Caco-2 (cell line): ENCODE results near the gene SALL3. TPM values are rescaled to one million over a fixed set of nuclear protein-coding genes. Genes with fewer than 3 reads are reported as not detected.

Experiments used
- BruUV-seq: library from RNA; stranded (reverse); fragments of 400-500 nt; replicated peaks from 2 replicates; lab custom pipeline; 2021; lab: Mats Ljungman, UMichigan
- CTCF ChIA-PET: fragments of 300-600 bp; sonication (Branson Sonifier 250); formaldehyde crosslinking; loops from one replicate; lab custom pipeline; 2022; ENCODE audit warnings: antibody characterized with exemption; lab: Charles Lee
- POLR2A ChIA-PET: fragments of 300-600 bp; sonication (Branson Sonifier 250); formaldehyde crosslinking; loops from one replicate; lab custom pipeline; 2022; ENCODE audit warnings: antibody characterized with exemption; lab: Charles Lee
- DNase-seq, 2 experiments: peaks; one replicate each; pipeline versions ENCODE4 v3.0.0 to v3.0.0-alpha.2; 2020 to 2022
- H3K27me3 ChIP-seq: replicated peaks from 2 replicates; pipeline ENCODE4 v1.6.0; 2011; ENCODE audit warnings: low read length; ENCODE audit not compliant: control insufficient read depth, insufficient read depth
- H3K36me3 ChIP-seq: 2 replicates; pipeline ENCODE4 v1.5.1; 2011; ENCODE audit warnings: low read length; ENCODE audit not compliant: control insufficient read depth, insufficient read depth
- H3K4me1 ChIP-seq: fragments of 250-450 bp; sonication (Bioruptor Pico); 2 replicates; pipeline ENCODE4 v1.5.1; 2020; ENCODE audit warnings: mild to moderate bottlenecking
- H3K4me3 ChIP-seq: 2 replicates; pipeline ENCODE4 v1.5.1; 2011; ENCODE audit warnings: low read depth, mild to moderate bottlenecking, control low read depth, low read length
- H3K9me3 ChIP-seq: fragments of 250-450 bp; sonication (Bioruptor Pico); 2 replicates; pipeline ENCODE4 v1.5.1; 2020; ENCODE audit warnings: mild to moderate bottlenecking, moderate library complexity
- H3K27ac Mint-ChIP-seq: one replicate; pipeline ENCODE4 v1.8.0; 2022; ENCODE audit warnings: mixed read lengths; ENCODE audit not compliant: unreplicated experiment
- H3K27me3 Mint-ChIP-seq: one replicate; pipeline ENCODE4 v1.8.0; 2022; ENCODE audit warnings: mixed read lengths; ENCODE audit not compliant: insufficient read depth, unreplicated experiment
- H3K36me3 Mint-ChIP-seq: one replicate; pipeline ENCODE4 v1.8.0; 2022; ENCODE audit warnings: mild to moderate bottlenecking, mixed read lengths; ENCODE audit not compliant: insufficient read depth, unreplicated experiment
- H3K4me1 Mint-ChIP-seq: one replicate; pipeline ENCODE4 v1.8.0; 2022; ENCODE audit warnings: low read depth, mixed read lengths; ENCODE audit not compliant: unreplicated experiment
- H3K4me3 Mint-ChIP-seq: one replicate; pipeline ENCODE4 v1.8.0; 2022; ENCODE audit warnings: mild to moderate bottlenecking, moderate library complexity, mixed read lengths; ENCODE audit not compliant: unreplicated experiment
- H3K9me3 Mint-ChIP-seq: one replicate; pipeline ENCODE4 v1.8.0; 2022; ENCODE audit warnings: mixed read lengths; ENCODE audit not compliant: unreplicated experiment
- CTCF ChIP-seq, 2 experiments: fragments of 200-600 bp in 1 of 2; IDR thresholded peaks; 1 replicate in 1 of 2; 2 replicates in 1 of 2; pipeline versions ENCODE4 v1.5.1 to v1.8.0; 2011 to 2022; ENCODE audit warnings: antibody characterized with exemption in 1 of 2, control low read depth in 1 of 2, inconsistent platforms in 1 of 2, low read depth in 1 of 2, low read length in 1 of 2, mild to moderate bottlenecking in 1 of 2, moderate library complexity in 1 of 2; ENCODE audit not compliant: insufficient read depth in 1 of 2, severe bottlenecking in 1 of 2, unreplicated experiment in 1 of 2
- intact Hi-C: fragments of 100-400 bp; cut with micrococcal nuclease; formaldehyde crosslinking; loops from one replicate; pipeline ENCODE4 v1.10.0; 2022; ENCODE audit not compliant: unreplicated experiment
- total RNA-seq: library from RNA; stranded (reverse); gene quantifications from 2 replicates; pipeline ENCODE4 v1.2.3, GENCODE V29; 2022

SALL3 gene
- total RNA-seq, 1 experiment from 2014 or later, result not detected

GRCh38 chr18:78974115-78974761 lies 5.4 kb upstream of the SALL3 start:
- H3K4me3 Mint-ChIP-seq, result no peak overlapping the region
- H3K36me3 Mint-ChIP-seq, result no peaks in the 10 kb centered on the region
- CTCF ChIA-PET, result no interaction called here

GRCh38 chr18:78975292-78975691 lies 4.3 kb upstream of the SALL3 start:
- DNase-seq, result no peak
- no peak overlapping the region for H3K27ac Mint-ChIP-seq
- H3K27me3 Mint-ChIP-seq, result no peaks in the 10 kb centered on the region
- Histone ChIP-seq H3K4me1 (no peaks in the 10 kb centered on the region), H3K27me3 (no peaks in the 10 kb centered on the region), H3K36me3 (no peaks in the 10 kb centered on the region), H3K9me3 (no peaks in the 10 kb centered on the region), H3K4me3 (no peak overlapping the region)
- H3K4me1 Mint-ChIP-seq, result no peaks in the 10 kb centered on the region
- no peaks in the 10 kb centered on the region for H3K36me3 Mint-ChIP-seq
- ChIA-PET POLR2A (no interaction called here), CTCF (no interaction called here)
- intact Hi-C loops, result loop anchor here (2.0 kb wide), 1 partner anchor 22 kb away; no protein-coding TSS in a partner anchor
- no peak for TF ChIP-seq CTCF (IDR thresholded peaks at IDR 0.05; ENCODE audit: insufficient read depth in 1 of 2, low read depth in 1 of 2, low read length in 1 of 2, severe bottlenecking in 1 of 2, unreplicated experiment in 1 of 2)
- H3K9me3 Mint-ChIP-seq, result no peaks in the 10 kb centered on the region
- BruUV-seq, result no TSS peak
- H3K4me3 Mint-ChIP-seq, result no peak overlapping the region

More at GRCh38 chr18:78974115-78974761, 5.4 kb upstream of the SALL3 start:
- no peaks in the 10 kb centered on the region for H3K27me3 ChIP-seq
- no peaks in the 10 kb centered on the region for H3K4me1 ChIP-seq
- Mint-ChIP-seq H3K27ac (no peak overlapping the region), H3K27me3 (no peaks in the 10 kb centered on the region), H3K4me1 (no peaks in the 10 kb centered on the region), H3K9me3 (no peaks in the 10 kb centered on the region)
- POLR2A ChIA-PET, result no interaction called here
- no peaks in the 10 kb centered on the region for H3K9me3 ChIP-seq
- no peak overlapping the region for H3K4me3 ChIP-seq
- no peaks in the 10 kb centered on the region for H3K36me3 ChIP-seq
- no peak for DNase-seq
- no TSS peak for BruUV-seq
- intact Hi-C loops, result loop anchor here (2.0 kb wide), 1 partner anchor 23 kb away; no protein-coding TSS in a partner anchor
- TF ChIP-seq CTCF (IDR thresholded peaks at IDR 0.05; ENCODE audit: insufficient read depth in 1 of 2, low read depth in 1 of 2, low read length in 1 of 2, severe bottlenecking in 1 of 2, unreplicated experiment in 1 of 2), result no peak

GRCh38 chr18:78975699-78976335 lies 3.8 kb upstream of the SALL3 start:
- ChIA-PET CTCF (no interaction called here), POLR2A (no interaction called here)
- H3K4me1 ChIP-seq, result no peaks in the 10 kb centered on the region
- Mint-ChIP-seq H3K27me3 (no peaks in the 10 kb centered on the region), H3K27ac (no peak overlapping the region), H3K4me3 (no peak overlapping the region), H3K36me3 (no peaks in the 10 kb centered on the region), H3K4me1 (no peaks in the 10 kb centered on the region), H3K9me3 (no peaks in the 10 kb centered on the region)
- H3K27me3 ChIP-seq, result no peaks in the 10 kb centered on the region
- no peak overlapping the region for H3K4me3 ChIP-seq
- H3K36me3 ChIP-seq, result no peaks in the 10 kb centered on the region
- H3K9me3 ChIP-seq, result no peaks in the 10 kb centered on the region
- no TSS peak for BruUV-seq
- intact Hi-C loops, result loop anchor here (2.0 kb wide), 1 partner anchor 21 kb away; no protein-coding TSS in a partner anchor
- no peak for DNase-seq
- TF ChIP-seq CTCF (IDR thresholded peaks at IDR 0.05; ENCODE audit: insufficient read depth in 1 of 2, low read depth in 1 of 2, low read length in 1 of 2, severe bottlenecking in 1 of 2, unreplicated experiment in 1 of 2), result no peak
